GM19395 (cell line): ENCODE measurements around the gene PRSS33.

Source experiments
- ATAC-seq: cut with Tn5 transposase; IDR thresholded peaks from one replicate; pipeline ENCODE4 v1.9.1; 2021; ENCODE audit warnings: mild to moderate bottlenecking, moderate library complexity; ENCODE audit not compliant: unreplicated experiment

Gene PRSS33

DNA sequence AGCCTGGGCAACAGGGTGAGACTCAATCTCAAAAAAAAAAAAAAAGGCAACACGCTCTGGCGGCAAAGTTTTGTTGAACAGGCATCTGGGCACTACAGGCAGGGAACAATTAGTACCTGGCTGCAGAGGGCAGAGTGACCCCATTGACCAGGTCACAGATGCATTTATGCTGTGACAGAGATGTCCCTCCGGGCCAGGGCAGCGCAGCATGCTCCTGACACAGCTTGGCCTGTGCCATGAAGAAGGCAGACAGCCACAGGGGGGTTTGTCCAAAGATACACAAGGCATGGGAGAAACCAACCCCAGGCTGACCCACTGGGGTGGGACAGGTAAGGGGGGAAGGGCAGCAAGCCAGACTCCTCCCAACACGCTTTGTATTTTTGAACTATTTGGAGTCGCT is 42.6 kb downstream of the PRSS33 start:
- no peak for ATAC-seq

DNA sequence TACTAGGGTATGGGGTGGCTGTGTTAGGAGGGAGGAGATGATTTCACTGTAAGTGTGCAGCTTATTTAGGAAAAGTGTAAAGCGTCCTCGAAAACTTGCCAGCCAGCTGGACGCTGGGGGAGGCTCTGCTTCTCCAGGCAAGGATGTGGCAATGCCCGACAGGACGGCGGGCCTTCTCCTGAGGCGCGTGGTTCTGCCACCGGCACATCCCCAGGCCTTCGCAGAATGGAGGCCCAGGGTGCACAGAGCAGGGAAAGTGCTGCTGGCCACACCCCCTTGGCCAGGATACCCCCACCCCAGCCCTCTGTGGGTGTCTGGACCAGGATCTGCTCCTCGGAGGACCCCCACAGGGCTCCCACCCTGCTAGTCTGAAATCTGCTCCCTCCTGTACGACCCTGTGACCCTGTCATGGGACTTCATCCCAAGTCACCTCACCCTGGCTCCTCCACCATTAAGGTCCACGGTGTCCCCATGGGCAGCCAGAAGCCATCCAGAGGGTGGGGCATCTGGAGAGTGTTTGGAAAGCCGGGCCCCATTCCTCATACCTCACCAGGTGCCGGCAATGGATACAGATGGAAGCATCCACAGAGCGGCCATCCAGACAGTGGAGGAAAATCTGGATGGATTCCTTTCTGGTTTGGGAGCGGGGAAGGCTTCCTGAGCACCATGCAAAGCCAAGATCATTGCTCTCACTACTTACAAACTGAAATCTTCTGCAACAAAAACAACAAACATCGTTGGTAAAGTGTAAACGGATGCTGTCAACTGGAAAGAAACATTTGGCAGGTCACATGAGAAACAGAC is 44.2 kb downstream of the PRSS33 start:
- no peak for ATAC-seq

DNA sequence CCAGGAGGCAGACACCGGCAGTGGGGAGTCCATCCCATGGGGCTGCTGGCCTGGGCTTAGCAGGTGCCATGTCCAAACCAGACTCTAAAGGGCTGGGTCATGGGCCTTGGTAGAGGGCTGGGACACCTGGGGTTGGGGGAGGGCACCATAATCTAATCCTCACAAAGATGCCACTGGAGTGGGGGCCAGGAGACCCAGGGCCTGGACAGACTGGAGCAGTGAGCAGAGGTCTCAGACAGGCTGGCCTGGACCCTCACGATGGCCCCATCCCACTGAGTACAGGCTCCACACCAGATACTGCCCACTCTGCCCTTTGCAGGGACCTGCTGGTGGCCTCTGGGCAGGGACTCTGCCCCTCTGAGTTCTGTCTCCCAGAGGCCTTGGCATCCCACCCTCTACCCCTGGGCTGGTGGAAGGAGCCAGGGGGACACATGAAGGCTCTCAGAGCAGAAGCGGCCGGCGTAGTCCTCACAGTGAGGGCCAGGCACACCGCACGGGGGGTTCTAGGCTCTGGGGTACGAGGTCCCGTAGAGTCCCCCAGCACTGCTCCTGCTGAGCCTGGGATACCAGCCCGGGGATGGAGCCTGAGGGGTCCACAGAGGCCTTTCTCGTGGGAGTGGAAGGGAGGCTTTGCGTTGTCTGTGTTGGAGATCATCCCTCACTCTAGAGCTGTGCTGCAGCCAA is 44.9 kb downstream of the PRSS33 start:
- no peak for ATAC-seq

DNA sequence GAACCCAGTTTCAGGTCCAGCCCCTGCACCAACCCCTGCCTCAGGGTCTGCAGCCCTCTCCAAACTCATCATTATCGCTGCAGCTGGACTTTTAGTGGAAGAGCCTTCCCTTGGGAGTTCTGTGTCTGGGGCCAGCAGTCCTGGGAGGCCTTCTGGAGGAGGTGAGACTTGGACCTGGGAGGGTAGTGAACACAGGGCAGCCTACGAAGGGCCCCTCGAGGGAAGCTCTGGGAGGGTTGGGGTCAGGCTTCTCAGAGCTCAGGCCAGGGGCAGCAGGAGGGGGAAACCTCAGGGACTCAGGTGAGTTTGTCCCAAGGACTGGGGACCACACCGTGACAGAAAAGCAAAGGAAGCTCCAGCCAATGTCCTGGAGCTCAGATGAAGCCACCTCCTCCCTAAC is 46.2 kb downstream of the PRSS33 start:
- no peak for ATAC-seq

DNA sequence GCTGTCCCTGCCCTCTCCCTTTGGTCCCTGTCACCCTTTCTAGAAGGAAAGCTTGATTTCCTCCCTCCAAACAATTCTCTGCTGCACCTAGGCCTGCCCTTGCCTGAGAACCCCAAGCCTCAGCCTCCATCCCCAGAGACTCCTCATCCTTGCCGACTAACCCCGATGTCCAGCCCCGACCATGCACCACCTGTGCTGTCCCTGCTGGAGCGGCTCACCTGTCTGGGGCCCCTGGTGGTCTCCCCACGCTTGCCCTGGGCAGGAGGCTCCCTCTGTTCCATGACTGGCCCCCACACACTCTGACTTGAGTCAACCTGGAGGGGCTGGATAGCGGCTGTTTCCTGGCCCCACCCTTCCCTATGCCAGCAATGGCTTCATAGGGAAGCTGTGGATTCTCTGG is 46.9 kb downstream of the PRSS33 start:
- no peak for ATAC-seq

DNA sequence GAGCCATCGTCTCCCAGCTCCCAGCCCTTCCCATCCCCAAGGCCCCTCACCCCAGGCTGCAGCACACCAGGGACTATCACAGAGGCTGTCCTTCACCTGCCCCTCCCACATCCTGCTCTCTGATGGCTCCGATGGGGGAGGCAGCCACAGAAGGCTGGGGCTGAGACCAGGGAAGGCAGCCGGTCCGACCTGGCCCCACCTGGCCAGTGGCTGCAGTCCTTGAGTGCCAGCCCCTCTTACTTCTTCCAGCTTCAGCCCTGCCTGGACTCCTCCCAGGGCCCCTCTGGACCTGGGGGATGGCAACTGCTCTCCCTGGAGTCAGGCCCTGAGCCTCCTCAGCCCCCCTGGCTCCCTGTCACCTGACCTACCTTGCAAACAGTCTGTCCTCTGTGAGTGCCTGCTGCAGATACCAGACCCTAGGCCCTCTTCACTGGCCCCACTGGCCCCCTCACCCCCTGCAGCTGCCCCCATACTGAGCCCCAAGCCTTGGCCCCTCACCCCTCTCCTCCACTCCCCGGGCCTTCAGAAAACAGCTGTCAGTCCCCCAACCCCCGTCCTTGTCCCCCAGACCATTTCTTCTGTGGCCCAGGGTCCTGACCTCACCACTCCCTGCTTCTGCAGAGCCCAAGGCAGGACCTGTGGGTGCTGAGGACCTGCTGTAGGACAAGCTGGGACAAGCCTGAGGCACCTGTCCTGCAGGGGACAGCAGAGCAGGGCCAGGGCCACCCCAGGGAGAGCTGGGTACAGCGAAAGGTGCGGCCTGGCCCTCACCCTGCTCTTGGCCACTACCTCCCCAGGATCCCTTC is 47.5 kb downstream of the PRSS33 start:
- no peak for ATAC-seq

DNA sequence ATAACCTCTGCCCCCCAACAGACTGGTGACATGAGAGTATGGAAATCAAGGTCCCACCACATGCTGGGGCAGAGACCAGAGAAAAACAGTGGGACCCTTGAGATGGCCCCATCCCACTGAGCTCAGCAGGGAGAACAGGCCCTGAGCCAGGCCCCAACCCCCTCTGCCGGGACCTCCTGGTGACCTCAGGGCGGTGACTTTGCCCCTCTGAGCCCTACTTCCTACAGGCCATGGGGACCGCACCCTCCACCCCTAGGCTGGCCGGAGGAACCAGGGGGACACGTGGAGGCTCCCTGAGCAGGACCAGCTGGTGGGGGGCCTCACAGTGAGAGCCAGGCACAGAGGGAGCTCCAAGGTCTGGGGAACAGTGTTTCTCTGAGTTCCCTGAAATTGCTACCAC is 48.7 kb downstream of the PRSS33 start:
- no peak for ATAC-seq

DNA sequence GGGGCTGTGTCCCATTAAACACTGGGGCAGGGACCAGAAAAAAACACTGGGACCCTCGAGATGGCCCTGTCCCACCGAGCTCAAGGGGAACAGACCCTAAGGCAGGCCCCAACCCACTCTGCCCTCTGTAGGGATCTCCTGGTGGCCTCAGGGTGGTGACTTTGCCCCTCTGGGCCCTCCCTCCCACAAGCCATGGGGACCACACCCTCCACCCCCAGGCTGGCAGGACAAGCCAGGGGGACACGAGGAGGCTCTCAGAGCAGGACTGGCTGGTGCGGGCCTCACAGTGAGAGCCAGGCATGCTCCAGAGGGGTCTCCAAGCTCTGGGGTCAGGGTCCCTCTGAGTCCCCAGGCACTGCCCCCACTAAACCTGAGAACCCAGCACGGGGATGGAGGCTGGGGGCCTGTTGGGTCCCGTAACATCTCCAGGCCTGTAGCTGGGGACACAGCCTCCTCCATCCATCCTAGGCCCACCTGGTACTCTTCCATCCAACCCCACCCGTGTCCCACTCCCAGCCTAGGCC is 49.4 kb downstream of the PRSS33 start:
- no peak for ATAC-seq

DNA sequence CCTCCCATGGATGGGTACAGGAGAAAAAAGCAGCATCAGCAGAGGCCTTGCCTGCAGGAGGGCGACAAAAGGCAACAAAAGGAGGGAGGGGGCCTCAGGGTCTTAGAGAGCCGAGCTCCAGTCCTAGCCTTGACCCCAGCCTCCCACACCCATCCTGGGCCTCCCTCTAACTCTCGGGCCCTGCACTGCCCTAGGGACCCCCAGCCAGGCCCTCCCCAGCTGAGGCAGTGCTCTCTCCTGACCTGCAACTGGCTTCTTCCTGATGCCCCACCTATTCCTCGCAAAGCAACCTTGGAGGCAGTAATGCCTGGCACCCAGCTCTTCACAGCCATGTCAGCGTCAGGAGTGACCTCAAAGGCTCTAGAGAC is 50.1 kb downstream of the PRSS33 start:
- ATAC-seq = no peak

DNA sequence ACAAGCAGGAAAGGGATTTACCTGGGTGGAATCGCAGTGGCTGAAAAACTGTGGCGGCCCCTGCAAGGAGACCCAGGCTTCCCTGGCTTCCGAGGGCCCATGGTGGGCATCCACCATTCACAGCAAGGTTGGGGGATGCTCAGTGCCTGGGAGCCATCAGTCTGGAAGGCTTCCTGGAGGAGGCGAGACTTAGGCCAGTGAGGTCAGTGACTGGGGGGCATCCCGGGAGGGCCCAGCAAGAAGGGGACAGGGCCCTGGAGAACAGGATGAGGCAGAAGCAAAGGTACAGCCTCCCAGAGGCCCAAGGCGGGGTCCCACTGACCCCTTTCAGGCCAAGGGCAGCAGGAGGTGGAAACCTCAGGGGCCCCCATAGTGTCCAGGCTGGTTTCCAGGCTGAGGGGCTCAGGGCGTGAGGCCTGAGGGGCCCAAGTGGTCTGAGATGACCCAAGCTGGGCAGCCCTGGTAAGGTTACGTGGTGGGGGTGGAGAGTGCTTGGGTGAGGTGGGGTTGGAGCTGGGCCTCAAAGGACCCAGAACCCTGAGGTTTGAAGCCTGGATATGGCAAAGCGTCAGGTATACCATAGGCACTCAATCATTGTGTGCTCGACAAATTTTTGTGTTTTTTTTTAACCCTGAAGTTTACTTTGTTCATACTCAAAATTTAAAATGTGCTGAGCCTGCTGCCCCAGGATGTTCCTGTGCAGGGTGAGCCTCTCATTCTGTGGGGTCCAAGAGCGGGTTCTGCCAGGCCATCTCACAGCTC is 50.7 kb downstream of the PRSS33 start:
- no peak for ATAC-seq

DNA sequence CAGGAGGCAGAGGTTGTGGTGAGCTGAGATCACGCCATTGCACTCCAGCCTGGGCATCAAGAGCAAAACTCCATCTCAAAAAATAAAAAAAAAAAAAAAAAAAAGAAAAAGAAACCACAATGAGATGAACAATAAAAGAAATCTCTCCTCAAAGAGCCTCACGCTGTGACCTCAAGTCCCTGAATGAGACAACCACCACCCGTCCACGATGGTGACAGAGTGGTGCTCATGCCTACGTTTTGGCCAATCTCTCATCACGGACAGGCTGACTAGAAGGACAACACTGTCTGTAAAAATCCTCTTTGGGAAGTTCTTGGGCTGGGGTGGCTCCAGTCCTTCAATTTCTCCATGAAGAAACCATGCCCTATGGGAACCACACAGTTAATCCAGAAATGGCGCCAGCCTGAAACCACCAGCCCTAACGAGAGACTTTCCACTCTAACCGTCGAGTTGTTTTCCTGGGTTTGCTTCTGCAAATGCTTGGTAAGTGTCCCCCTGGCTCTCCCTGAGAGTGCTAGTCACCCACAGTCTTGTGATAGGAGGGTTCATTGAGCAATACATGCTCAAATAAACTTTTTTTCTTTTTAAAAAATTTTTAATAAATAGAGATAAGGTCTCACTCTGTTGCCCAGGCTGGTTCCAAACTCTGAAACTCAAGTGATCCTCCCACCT is 52.4 kb downstream of the PRSS33 start:
- ATAC-seq = no peak
